ENCODE measurements around the gene CCDC192.

- TF ChIP-seq POLR2A (IDR thresholded peaks at IDR 0.05) (no peak), CTCF (IDR thresholded peaks at IDR 0.05) (no peak)
Measured at GRCh38 chr5:127840809-127841208, 137.6 kb downstream of the CCDC192 start.
